Calu3 (cell line): Measurements from ENCODE around the gene AXDND1. TPM values are rescaled to one million over a fixed set of nuclear protein-coding genes. Genes with fewer than 3 reads are reported as not detected.
"Not testable (repeated sequence)": the region's sequence is repeated elsewhere in the genome, so short reads cannot be mapped to it uniquely, and the experiment has no call there.

ENCODE experiments used
- BruUV-seq: library from RNA; stranded (reverse); fragments of 400-500 nt; replicated peaks from 2 replicates; lab custom pipeline; 2021; lab: Mats Ljungman, UMichigan
- CTCF ChIA-PET: fragments of 300-600 bp; sonication (Branson Sonifier 250); formaldehyde crosslinking; loops from one replicate; lab custom pipeline; 2022; ENCODE audit warnings: antibody characterized with exemption; lab: Charles Lee
- DNase-seq: peaks from one replicate; pipeline ENCODE4 v3.0.0; 2022
- H3K27ac Mint-ChIP-seq: one replicate; pipeline ENCODE4 v1.8.0; 2022; ENCODE audit warnings: mixed read lengths; ENCODE audit not compliant: unreplicated experiment
- H3K27me3 Mint-ChIP-seq: one replicate; pipeline ENCODE4 v1.8.0; 2022; ENCODE audit warnings: mixed read lengths; ENCODE audit not compliant: unreplicated experiment
- H3K36me3 Mint-ChIP-seq: one replicate; pipeline ENCODE4 v1.8.0; 2022; ENCODE audit warnings: mild to moderate bottlenecking, moderate library complexity, mixed read lengths; ENCODE audit not compliant: insufficient read depth, unreplicated experiment
- H3K4me1 Mint-ChIP-seq: one replicate; pipeline ENCODE4 v1.8.0; 2022; ENCODE audit warnings: mild to moderate bottlenecking, low read depth, mixed read lengths; ENCODE audit not compliant: unreplicated experiment
- H3K4me3 Mint-ChIP-seq: one replicate; pipeline ENCODE4 v1.8.0; 2022; ENCODE audit warnings: mild to moderate bottlenecking, low read depth, moderate library complexity, mixed read lengths; ENCODE audit not compliant: unreplicated experiment
- H3K9me3 Mint-ChIP-seq: one replicate; pipeline ENCODE4 v1.8.0; 2022; ENCODE audit warnings: low read depth, mixed read lengths; ENCODE audit not compliant: unreplicated experiment
- CTCF ChIP-seq: fragments of 200-600 bp; IDR thresholded peaks from one replicate; pipeline ENCODE4 v1.8.0; 2022; ENCODE audit warnings: antibody characterized with exemption; ENCODE audit not compliant: unreplicated experiment
- intact Hi-C: fragments of 100-400 bp; cut with micrococcal nuclease; formaldehyde crosslinking; loops from one replicate; pipeline ENCODE4 v1.10.0; 2022; ENCODE audit not compliant: unreplicated experiment
- total RNA-seq: library from RNA; stranded (reverse); gene quantifications from 2 replicates; pipeline ENCODE4 v1.2.3, GENCODE V29; 2022

The AXDND1 gene
- total RNA-seq, 1 experiment from 2014 or later: 0.50 TPM

GRCh38 chr1:179448437-179449149 lies 82.8 kb downstream of the AXDND1 start:
- Mint-ChIP-seq H3K36me3 (no peaks in the 10 kb centered on the region), H3K4me3 (no peak overlapping the region), H3K27me3 (no peaks in the 10 kb centered on the region), H3K9me3 (peaks cover 2% of the 10 kb centered on the region), H3K4me1 (no peaks in the 10 kb centered on the region), H3K27ac (no peak overlapping the region)
- intact Hi-C loops: no loop called here
- no peak for TF ChIP-seq CTCF
- BruUV-seq: no TSS peak
- CTCF ChIA-PET: interaction anchor here (2.8 kb wide), 1 partner anchor 197 kb away, joined by 9 read pairs; no protein-coding TSS in a partner anchor
- DNase-seq: no peak

- H3K4me1 Mint-ChIP-seq, CTCF ChIA-PET, H3K27ac Mint-ChIP-seq, intact Hi-C loops, BruUV-seq, H3K9me3 Mint-ChIP-seq, H3K4me3 Mint-ChIP-seq, DNase-seq, H3K36me3 Mint-ChIP-seq: not testable (repeated sequence)
- peaks cover 16% of the 10 kb centered on the region for H3K27me3 Mint-ChIP-seq
These were observed 93.9 kb downstream of the AXDND1 start for GRCh38 chr1:179459606-179460206.

DNA sequence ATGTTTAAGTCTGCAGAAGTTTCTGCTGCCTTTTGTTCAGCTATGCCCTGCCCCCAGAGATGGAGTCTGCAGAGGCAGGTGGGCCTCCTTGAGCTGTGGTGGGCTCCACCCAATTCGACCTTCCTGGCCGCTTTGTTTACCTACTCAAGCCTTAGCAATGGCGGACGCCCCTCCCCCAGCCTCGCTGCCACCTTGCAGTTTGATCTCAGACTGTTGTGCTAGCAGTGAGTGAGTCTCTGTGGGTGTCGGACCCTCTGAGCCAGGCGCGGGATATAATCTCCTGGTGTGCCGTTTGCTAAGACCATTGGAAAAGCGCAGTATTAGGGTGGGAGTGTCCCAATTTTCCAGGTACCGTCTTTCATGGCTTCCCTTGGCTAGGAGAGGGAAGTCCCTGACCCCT lies 99.9 kb downstream of the AXDND1 start:
- peaks cover 22% of the 10 kb centered on the region for H3K27me3 Mint-ChIP-seq
- H3K4me1 Mint-ChIP-seq, BruUV-seq, CTCF ChIA-PET, H3K4me3 Mint-ChIP-seq, H3K36me3 Mint-ChIP-seq, intact Hi-C loops, H3K9me3 Mint-ChIP-seq, H3K27ac Mint-ChIP-seq, DNase-seq: not testable (repeated sequence)

GRCh38 chr1:179474713-179475112 lies 108.9 kb downstream of the AXDND1 start:
- H3K4me3 Mint-ChIP-seq: no peak overlapping the region
- no peak overlapping the region for H3K27ac Mint-ChIP-seq
- DNase-seq: no peak
- no TSS peak for BruUV-seq
- peaks cover 8% of the 10 kb centered on the region for H3K9me3 Mint-ChIP-seq
- CTCF ChIA-PET: no interaction called here
- intact Hi-C loops: no loop called here
- no peak for TF ChIP-seq CTCF
- no peaks in the 10 kb centered on the region for H3K27me3 Mint-ChIP-seq
- H3K36me3 Mint-ChIP-seq: no peaks in the 10 kb centered on the region
- no peaks in the 10 kb centered on the region for H3K4me1 Mint-ChIP-seq

DNA sequence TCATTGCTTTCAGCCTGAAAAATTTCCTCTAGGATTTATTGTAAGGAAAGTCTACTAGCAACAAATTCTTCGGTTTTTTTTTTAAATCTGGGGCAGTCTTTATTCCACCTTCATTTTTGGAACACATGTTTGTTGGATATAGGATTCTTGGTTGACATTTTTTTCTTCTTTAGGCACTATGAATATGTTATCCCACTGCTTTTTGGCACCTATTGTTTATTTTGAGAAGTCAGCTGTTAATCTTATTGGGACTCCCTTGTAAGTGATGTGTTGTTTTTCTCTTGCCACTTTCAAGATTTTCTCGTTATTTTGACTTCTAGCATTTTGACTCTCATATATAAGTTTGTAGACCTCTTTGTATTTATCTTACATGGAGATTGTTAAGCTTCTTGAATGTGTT lies 110.7 kb downstream of the AXDND1 start:
- Mint-ChIP-seq H3K36me3 (no peaks in the 10 kb centered on the region), H3K27ac (no peak overlapping the region), H3K4me1 (no peaks in the 10 kb centered on the region), H3K9me3 (peaks cover 8% of the 10 kb centered on the region), H3K4me3 (no peak overlapping the region), H3K27me3 (no peaks in the 10 kb centered on the region)
- DNase-seq: no peak
- BruUV-seq: no TSS peak
- CTCF ChIA-PET: no interaction called here
- no peak for TF ChIP-seq CTCF
- intact Hi-C loops: no loop called here
